SK-N-SH treated with all-trans-retinoic acid at 6 μM for 48 hours (cell line): ENCODE measurements around the gene CPOX.

ENCODE experiments used
- ATAC-seq: fragments of 200-7000 bp; cut with Tn5 transposase; 3 replicates; pipeline ENCODE4 v1.9.1; 2020; ENCODE audit warnings: mild to moderate bottlenecking, moderate library complexity
- BACH2 ChIP-seq: fragments of 250-450 bp; sonication (Bioruptor Pico); IDR thresholded peaks from 2 replicates; pipeline ENCODE4 v1.9.0; 2021; ENCODE audit warnings: mild to moderate bottlenecking, borderline replicate concordance
- CREB5 ChIP-seq: fragments of 250-450 bp; sonication (Bioruptor Pico); IDR thresholded peaks from 2 replicates; pipeline ENCODE4 v1.5.1; 2020; ENCODE audit warnings: low read depth, mild to moderate bottlenecking, moderate library complexity
- CSDC2 ChIP-seq: fragments of 250-450 bp; sonication (Bioruptor Pico); IDR thresholded peaks from 2 replicates; pipeline ENCODE4 v1.5.0; 2020; ENCODE audit warnings: mild to moderate bottlenecking, moderate library complexity
- CSRNP3 ChIP-seq: fragments of 250-450 bp; sonication (Bioruptor Pico); IDR thresholded peaks from 2 replicates; pipeline ENCODE4 v1.5.1; 2021; ENCODE audit warnings: mild to moderate bottlenecking, moderate library complexity
- ESRRG ChIP-seq: fragments of 250-450 bp; sonication (Bioruptor Pico); IDR thresholded peaks from 2 replicates; pipeline ENCODE4 v1.6.1; 2021; ENCODE audit warnings: mild to moderate bottlenecking
- GLIS3 ChIP-seq: fragments of 250-450 bp; sonication (Bioruptor Pico); IDR thresholded peaks from 2 replicates; pipeline ENCODE4 v1.5.0; 2020; ENCODE audit warnings: mild to moderate bottlenecking, moderate library complexity
- ISL1 ChIP-seq: fragments of 250-450 bp; sonication (Bioruptor Pico); IDR thresholded peaks from 2 replicates; pipeline ENCODE4 v2.1.2; 2022; ENCODE audit warnings: mild to moderate bottlenecking, moderate library complexity
- OSR1 ChIP-seq: fragments of 250-450 bp; sonication (Bioruptor Pico); IDR thresholded peaks from 2 replicates; pipeline ENCODE4 v1.8.0; 2022; ENCODE audit warnings: moderate library complexity, mild to moderate bottlenecking, inconsistent platforms
- PATZ1 ChIP-seq: fragments of 250-450 bp; sonication (Bioruptor Pico); IDR thresholded peaks from 2 replicates; pipeline ENCODE4 v1.8.0; 2020; ENCODE audit warnings: mild to moderate bottlenecking, moderate library complexity, borderline replicate concordance
- RARB ChIP-seq: fragments of 250-450 bp; sonication (Bioruptor Pico); IDR thresholded peaks from 2 replicates; pipeline ENCODE4 v1.8.0; 2021; ENCODE audit warnings: mild to moderate bottlenecking, moderate library complexity
- SNAI2 ChIP-seq: fragments of 250-450 bp; sonication (Bioruptor Pico); IDR thresholded peaks from 2 replicates; pipeline ENCODE4 v1.5.0; 2020; ENCODE audit warnings: mild to moderate bottlenecking, moderate library complexity
- TCF4 ChIP-seq: fragments of 250-450 bp; sonication (Bioruptor Pico); IDR thresholded peaks from 2 replicates; pipeline ENCODE4 v1.8.0; 2021; ENCODE audit warnings: mild to moderate bottlenecking, moderate library complexity, borderline replicate concordance
- TSHZ2 ChIP-seq: fragments of 250-450 bp; sonication (Bioruptor Pico); IDR thresholded peaks from 2 replicates; pipeline ENCODE4 v1.5.0; 2020; ENCODE audit warnings: mild to moderate bottlenecking, moderate library complexity
- ZFP3 ChIP-seq: fragments of 250-450 bp; sonication (Bioruptor Pico); IDR thresholded peaks from 2 replicates; pipeline ENCODE4 v1.5.0; 2020; ENCODE audit warnings: mild to moderate bottlenecking, moderate library complexity
- ZNF565 ChIP-seq: fragments of 450-650 bp; formaldehyde crosslinking; conservative IDR thresholded peaks from 2 replicates; pipeline ENCODE4 v1.5.0; 2020; ENCODE audit warnings: low read depth, mild to moderate bottlenecking, moderate library complexity
- ZNF70 ChIP-seq: fragments of 450-650 bp; formaldehyde crosslinking; IDR thresholded peaks from 2 replicates; pipeline ENCODE4 v1.5.0; 2020; ENCODE audit warnings: mild to moderate bottlenecking, moderate library complexity
- TF ChIP-seq, protein P1 (sequence below): fragments of 250-450 bp; sonication (Bioruptor Pico); IDR thresholded peaks from 2 replicates; pipeline ENCODE4 v1.8.0; 2021; ENCODE audit warnings: low read depth, mild to moderate bottlenecking, moderate library complexity, borderline replicate concordance

The CPOX gene

GRCh38 chr3:98557324-98558010 lies 35.9 kb downstream of the CPOX start:
- no peak for ATAC-seq
- TF ChIP-seq ZNF70 (CRISPR knock-in tag): no peak
- no peak for TF ChIP-seq ZNF565 (CRISPR knock-in tag)
- TF ChIP-seq TSHZ2: no peak
- no peak for TF ChIP-seq ZFP3 (CRISPR knock-in tag)
- no peak for TF ChIP-seq RARB (CRISPR knock-in tag)
- TF ChIP-seq SNAI2: no peak
- TF ChIP-seq CREB5 (CRISPR knock-in tag): no peak
- no peak for TF ChIP-seq TCF4
- TF ChIP-seq OSR1: no peak
- TF ChIP-seq GLIS3 (CRISPR knock-in tag): no peak
- no peak for TF ChIP-seq BACH2 (CRISPR knock-in tag)
- no peak for TF ChIP-seq ISL1 (CRISPR knock-in tag)

GRCh38 chr3:98556164-98557130 lies 37.0 kb downstream of the CPOX start:
- TF ChIP-seq CREB5 (CRISPR knock-in tag): no peak
- no peak for TF ChIP-seq GLIS3 (CRISPR knock-in tag)
- no peak for TF ChIP-seq PATZ1
- TF ChIP-seq CSDC2 (CRISPR knock-in tag): no peak
- no peak for TF ChIP-seq ISL1 (CRISPR knock-in tag)
- TF ChIP-seq ZNF70 (CRISPR knock-in tag): no peak
- ATAC-seq: no peak

GRCh38 chr3:98555025-98555379 lies 38.4 kb downstream of the CPOX start:
- TF ChIP-seq ESRRG (CRISPR knock-in tag) (no peak), ISL1 (CRISPR knock-in tag) (no peak), TCF4 (no peak), CSDC2 (CRISPR knock-in tag) (no peak), PATZ1 (no peak), ZFP3 (CRISPR knock-in tag) (no peak), CSRNP3 (no peak), OSR1 (no peak), BACH2 (CRISPR knock-in tag) (no peak), CREB5 (CRISPR knock-in tag) (no peak)
- TF ChIP-seq, protein P1, sequence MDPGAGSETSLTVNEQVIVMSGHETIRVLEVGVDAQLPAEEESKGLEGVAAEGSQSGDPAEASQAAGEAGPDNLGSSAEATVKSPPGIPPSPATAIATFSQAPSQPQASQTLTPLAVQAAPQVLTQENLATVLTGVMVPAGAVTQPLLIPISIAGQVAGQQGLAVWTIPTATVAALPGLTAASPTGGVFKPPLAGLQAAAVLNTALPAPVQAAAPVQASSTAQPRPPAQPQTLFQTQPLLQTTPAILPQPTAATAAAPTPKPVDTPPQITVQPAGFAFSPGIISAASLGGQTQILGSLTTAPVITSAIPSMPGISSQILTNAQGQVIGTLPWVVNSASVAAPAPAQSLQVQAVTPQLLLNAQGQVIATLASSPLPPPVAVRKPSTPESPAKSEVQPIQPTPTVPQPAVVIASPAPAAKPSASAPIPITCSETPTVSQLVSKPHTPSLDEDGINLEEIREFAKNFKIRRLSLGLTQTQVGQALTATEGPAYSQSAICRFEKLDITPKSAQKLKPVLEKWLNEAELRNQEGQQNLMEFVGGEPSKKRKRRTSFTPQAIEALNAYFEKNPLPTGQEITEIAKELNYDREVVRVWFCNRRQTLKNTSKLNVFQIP (CRISPR knock-in tag): no peak

More at GRCh38 chr3:98555025-98555379, 38.4 kb downstream of the CPOX start:
- no peak for ATAC-seq
